Activated CD4-positive, alpha-beta T cell treated with anti-CD3 and anti-CD28 coated beads for 36 hours (primary cell): ENCODE data around the gene SYPL1. TPM values are rescaled to one million over a fixed set of nuclear protein-coding genes. Genes with fewer than 3 reads are reported as not detected.

Experiments
- ATAC-seq: fragments of 200-7000 bp; cut with Tn5 transposase; one replicate; pipeline ENCODE4 v1.10.0; 2021; ENCODE audit warnings: mild to moderate bottlenecking, moderate library complexity
- CTCF ChIA-PET: fragments of 350-600 bp; sonication (Branson Sonifier 250); formaldehyde crosslinking; loops from one replicate; lab custom pipeline; 2021; ENCODE audit warnings: antibody characterized with exemption; lab: Charles Lee
- POLR2A ChIA-PET: fragments of 350-600 bp; sonication (Branson Sonifier 250); formaldehyde crosslinking; loops from one replicate; lab custom pipeline; 2021; ENCODE audit warnings: antibody characterized with exemption, inconsistent platforms; lab: Charles Lee
- DNase-seq: peaks from one replicate; pipeline ENCODE4 v3.0.0-alpha.2; 2020
- H3K27ac Mint-ChIP-seq: one replicate; pipeline ENCODE4 v1.8.0; 2021; ENCODE audit warnings: mixed read lengths
- H3K27me3 Mint-ChIP-seq: one replicate; pipeline ENCODE4 v1.8.0; 2021; ENCODE audit warnings: mixed read lengths
- H3K36me3 Mint-ChIP-seq: one replicate; pipeline ENCODE4 v1.8.0; 2021; ENCODE audit warnings: low read depth, mixed read lengths
- H3K4me1 Mint-ChIP-seq: one replicate; pipeline ENCODE4 v1.8.0; 2021; ENCODE audit warnings: mixed read lengths
- H3K4me3 Mint-ChIP-seq: one replicate; pipeline ENCODE4 v1.8.0; 2021; ENCODE audit warnings: mild to moderate bottlenecking, moderate library complexity, mixed read lengths
- H3K9me3 Mint-ChIP-seq: one replicate; pipeline ENCODE4 v1.8.0; 2021; ENCODE audit warnings: low read depth, mixed read lengths
- intact Hi-C, 2 experiments: fragments of 100-400 bp; cut with DNase I in 1 of 2; cut with micrococcal nuclease in 1 of 2; formaldehyde crosslinking; loops; one replicate each; pipeline versions ENCODE4 v1.14.2 to v1.15.1; 2022 to 2024; cut with DNase I, micrococcal nuclease
- total RNA-seq, 2 experiments: library from RNA; stranded (reverse); gene quantifications; one replicate each; pipeline ENCODE4 v1.2.3, GENCODE V29; 2021

Gene SYPL1
- total RNA-seq, 2 experiments from 2014 or later: 23.7 to 28.8 TPM

- no peak overlapping the region for H3K4me3 Mint-ChIP-seq
- ATAC-seq: no peak
- H3K36me3 Mint-ChIP-seq: no peaks in the 10 kb centered on the region
- DNase-seq: no peak
- H3K27ac Mint-ChIP-seq: no peak overlapping the region
- CTCF ChIA-PET: interaction anchor here (1.0 to 6.6 kb wide), 4 partner anchors 22 to 109 kb away, joined by 3 to 116 read pairs (median 32); no protein-coding TSS in a partner anchor
- POLR2A ChIA-PET: no interaction called here
- H3K4me1 Mint-ChIP-seq: peaks cover 25% of the 10 kb centered on the region
- H3K9me3 Mint-ChIP-seq: no peaks in the 10 kb centered on the region
- no peaks in the 10 kb centered on the region for H3K27me3 Mint-ChIP-seq
- intact Hi-C loops: no loop called here
Measured at GRCh38 chr7:106059556-106059955, 52.6 kb downstream of the SYPL1 start.

GRCh38 chr7:106058928-106059324 lies 53.2 kb downstream of the SYPL1 start:
- DNase-seq: no peak
- no peak for ATAC-seq
- no peak overlapping the region for H3K27ac Mint-ChIP-seq
- intact Hi-C loops: no loop called here
- no peaks in the 10 kb centered on the region for H3K9me3 Mint-ChIP-seq
- no peaks in the 10 kb centered on the region for H3K27me3 Mint-ChIP-seq
- ChIA-PET CTCF (interaction anchor here (1.0 to 6.6 kb wide), 10 partner anchors 12 to 109 kb away, joined by 3 to 116 read pairs (median 9); no protein-coding TSS in a partner anchor), POLR2A (no interaction called here)
- no peaks in the 10 kb centered on the region for H3K36me3 Mint-ChIP-seq
- peaks cover 25% of the 10 kb centered on the region for H3K4me1 Mint-ChIP-seq
- no peak overlapping the region for H3K4me3 Mint-ChIP-seq

DNA sequence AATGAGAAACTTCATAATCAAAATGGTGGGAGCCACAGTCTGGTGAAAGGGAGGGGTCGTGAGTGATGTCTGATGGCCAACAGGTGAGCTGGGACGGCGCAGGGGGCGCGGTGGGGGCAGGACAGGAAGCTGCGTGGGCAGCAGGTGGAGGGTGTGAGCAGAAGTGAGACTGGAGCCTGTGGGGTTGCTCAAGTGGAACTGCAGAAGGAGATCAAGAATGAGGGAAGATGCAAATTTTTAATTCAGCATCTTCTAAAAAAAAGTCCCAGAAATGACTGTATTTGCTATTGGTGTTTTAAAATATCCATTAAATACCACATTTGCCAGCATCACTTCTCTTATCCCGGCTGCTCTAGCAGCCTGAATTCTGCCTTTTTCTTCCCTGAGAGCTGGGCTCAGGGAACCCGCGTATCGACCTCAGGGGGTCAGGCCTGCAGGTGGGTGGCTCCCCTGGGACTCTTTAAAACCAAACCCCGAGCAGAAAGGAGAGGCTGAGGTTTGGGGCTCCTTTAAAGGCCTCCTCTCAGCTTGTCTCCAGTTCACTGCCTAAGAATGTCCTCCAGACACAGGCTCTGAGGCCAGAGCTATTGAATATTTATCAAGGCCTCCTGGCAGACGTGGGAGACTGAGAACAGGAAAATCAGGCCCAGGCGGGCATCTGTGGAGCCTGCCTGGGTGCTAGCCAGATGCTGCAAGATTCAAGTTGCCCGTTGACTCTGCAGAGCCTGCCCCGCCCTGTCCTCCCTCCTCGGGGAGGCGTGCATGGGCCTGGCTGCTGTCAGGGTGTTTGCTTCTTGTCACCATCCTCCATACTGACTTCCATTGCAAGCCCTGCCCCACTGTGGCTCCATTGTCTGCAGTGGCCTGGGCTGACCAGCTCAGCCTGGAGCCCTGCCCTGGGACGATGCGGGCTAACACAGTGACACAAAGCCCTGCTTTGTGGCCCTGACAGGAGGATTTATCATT lies 53.9 kb downstream of the SYPL1 start:
- ChIA-PET POLR2A (no interaction called here), CTCF (interaction anchor here (0.6 to 6.6 kb wide), 19 partner anchors 10 to 118 kb away, joined by 3 to 116 read pairs (median 5); no protein-coding TSS in a partner anchor)
- H3K36me3 Mint-ChIP-seq: no peaks in the 10 kb centered on the region
- intact Hi-C loops: loop anchor here (1.0 kb wide), 4 partner anchors 68 to 108 kb away; no protein-coding TSS in a partner anchor
- no peaks in the 10 kb centered on the region for H3K27me3 Mint-ChIP-seq
- peak; percentile 45 for DNase-seq
- H3K4me1 Mint-ChIP-seq: peaks cover 25% of the 10 kb centered on the region
- no peaks in the 10 kb centered on the region for H3K9me3 Mint-ChIP-seq
- no peak for ATAC-seq
- no peak overlapping the region for H3K4me3 Mint-ChIP-seq
- H3K27ac Mint-ChIP-seq: no peak overlapping the region

DNA sequence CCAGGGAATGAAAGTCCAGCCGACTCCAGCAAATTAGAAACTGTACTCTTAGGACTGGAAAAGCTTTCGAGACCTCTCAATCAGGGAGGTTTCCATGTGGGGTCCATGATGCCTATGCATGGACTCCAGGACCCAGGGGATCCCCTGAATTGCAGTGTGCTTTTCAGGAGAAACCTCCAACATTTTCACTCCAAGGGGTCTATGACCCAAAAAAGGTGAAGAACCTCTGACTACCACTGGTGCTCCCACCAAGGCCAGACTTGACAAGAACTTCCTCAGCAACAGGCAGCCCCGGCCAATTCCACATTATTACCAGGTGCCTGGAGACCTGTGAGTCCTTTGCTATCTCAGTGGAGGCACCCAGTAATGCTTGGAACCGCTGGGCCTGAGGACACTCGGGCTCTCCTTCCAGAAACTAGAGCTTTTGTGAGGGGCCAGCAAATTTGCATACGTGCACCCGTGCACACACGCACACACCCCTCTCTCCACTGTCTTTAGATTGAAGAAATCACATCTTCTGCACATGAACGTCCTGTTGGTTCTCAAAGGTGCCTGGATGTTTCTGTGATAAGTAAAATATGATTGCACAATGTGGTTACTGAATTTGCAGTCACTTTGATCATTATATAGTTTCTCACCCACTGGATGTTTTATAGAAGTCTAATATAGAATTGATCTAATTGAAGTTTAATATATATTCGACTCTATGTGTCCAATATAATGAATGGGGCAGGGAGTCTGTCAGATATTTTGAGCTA lies 54.7 kb downstream of the SYPL1 start:
- Mint-ChIP-seq H3K4me3 (no peak overlapping the region), H3K36me3 (no peaks in the 10 kb centered on the region), H3K27ac (no peak overlapping the region), H3K27me3 (no peaks in the 10 kb centered on the region), H3K9me3 (no peaks in the 10 kb centered on the region), H3K4me1 (peaks cover 19% of the 10 kb centered on the region)
- DNase-seq: no peak
- ChIA-PET CTCF (interaction anchor here (0.6 to 6.6 kb wide), 25 partner anchors 9 to 119 kb away, joined by 3 to 116 read pairs (median 4); no protein-coding TSS in a partner anchor), POLR2A (no interaction called here)
- intact Hi-C loops: loop anchor here (1.0 kb wide), 4 partner anchors 69 to 109 kb away; no protein-coding TSS in a partner anchor
- no peak for ATAC-seq

- H3K4me1 Mint-ChIP-seq: peaks cover 16% of the 10 kb centered on the region
- peak; percentile 84 for DNase-seq
- intact Hi-C loops: loop anchor here (1.0 kb wide), 4 partner anchors 70 to 110 kb away; no protein-coding TSS in a partner anchor
- CTCF ChIA-PET: interaction anchor here (0.6 to 6.6 kb wide), 22 partner anchors 9 to 400 kb away, joined by 3 to 116 read pairs (median 4); no protein-coding TSS in a partner anchor
- peak; percentile 97 for ATAC-seq
- H3K4me3 Mint-ChIP-seq: no peak overlapping the region
- H3K27ac Mint-ChIP-seq: no peak overlapping the region
- H3K27me3 Mint-ChIP-seq: no peaks in the 10 kb centered on the region
- H3K36me3 Mint-ChIP-seq: no peaks in the 10 kb centered on the region
- POLR2A ChIA-PET: no interaction called here
- H3K9me3 Mint-ChIP-seq: no peaks in the 10 kb centered on the region
Measured at GRCh38 chr7:106056513-106057203, 55.5 kb downstream of the SYPL1 start.

DNA sequence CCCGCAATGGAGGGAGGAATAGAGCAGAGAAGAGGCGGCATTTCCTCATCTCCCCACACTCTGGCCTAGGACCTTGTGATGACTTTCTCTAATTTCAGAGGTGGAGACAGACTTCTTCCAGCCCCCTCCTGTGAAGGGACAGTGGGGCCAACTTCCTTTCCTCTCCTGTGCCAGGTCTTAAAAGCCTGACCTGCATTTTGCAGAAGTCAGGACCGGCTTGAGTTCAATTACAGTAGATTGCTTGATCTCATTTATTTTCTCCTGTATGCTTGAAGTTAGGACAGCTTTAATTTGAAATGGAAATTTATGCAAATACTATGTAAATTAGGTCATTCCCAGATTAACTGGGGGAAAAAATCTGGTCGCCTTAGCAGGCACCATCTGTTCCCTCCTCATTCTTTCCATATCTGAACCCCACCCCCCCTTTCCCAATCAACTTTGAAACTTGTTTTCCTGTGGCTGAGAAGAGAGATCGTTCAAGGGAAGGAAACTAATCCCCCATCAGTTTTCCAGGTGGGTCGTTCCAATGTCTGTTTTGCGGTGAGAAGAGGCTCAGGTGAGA lies 57.1 kb downstream of the SYPL1 start:
- ChIA-PET POLR2A (no interaction called here), CTCF (interaction anchor here (1.0 to 6.6 kb wide), 3 partner anchors 13 to 113 kb away, joined by 3 to 116 read pairs (median 59); no protein-coding TSS in a partner anchor)
- no peak for DNase-seq
- Mint-ChIP-seq H3K4me3 (no peak overlapping the region), H3K9me3 (no peaks in the 10 kb centered on the region), H3K27ac (no peak overlapping the region), H3K36me3 (no peaks in the 10 kb centered on the region), H3K4me1 (peaks cover 16% of the 10 kb centered on the region), H3K27me3 (no peaks in the 10 kb centered on the region)
- ATAC-seq: no peak
- intact Hi-C loops: no loop called here

DNA sequence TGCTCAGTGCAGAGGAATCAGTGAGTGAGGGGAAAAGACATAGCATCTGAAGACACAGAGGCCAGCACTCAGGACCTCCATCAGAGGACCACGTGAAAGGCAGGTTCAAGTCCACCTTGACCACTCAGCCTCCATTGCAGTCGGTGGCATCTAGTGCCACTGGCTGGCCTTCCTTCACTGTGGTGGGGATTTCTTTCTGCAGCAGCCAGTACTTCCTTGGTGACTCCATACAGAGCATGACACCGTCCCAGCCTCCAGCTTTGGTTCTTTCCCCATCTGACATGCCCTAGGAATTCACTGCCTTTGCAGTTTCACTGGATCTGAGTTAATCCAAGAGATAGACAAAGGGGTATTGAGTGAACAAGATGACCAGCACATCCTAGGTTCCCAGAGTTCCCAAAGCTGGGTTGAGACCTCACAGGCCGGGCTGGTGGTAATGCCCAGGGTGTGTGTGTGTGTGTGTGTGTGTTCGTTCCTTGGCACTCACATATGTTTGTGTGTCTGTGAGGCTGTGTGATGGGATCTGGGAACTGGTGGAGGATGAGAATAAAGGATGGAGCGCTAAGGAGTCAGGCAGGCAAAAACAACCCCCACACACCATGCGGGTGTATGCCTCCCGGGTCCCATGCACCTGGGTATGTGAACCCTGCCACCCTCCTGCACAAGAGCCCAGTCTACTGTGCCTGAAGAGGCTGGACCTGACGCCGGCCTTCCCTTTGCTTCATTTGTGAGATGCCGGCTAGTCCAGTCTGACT lies 57.8 kb downstream of the SYPL1 start:
- no peaks in the 10 kb centered on the region for H3K27me3 Mint-ChIP-seq
- H3K27ac Mint-ChIP-seq: no peak overlapping the region
- no peaks in the 10 kb centered on the region for H3K36me3 Mint-ChIP-seq
- ChIA-PET POLR2A (no interaction called here), CTCF (interaction anchor here (0.6 to 6.6 kb wide), 2 partner anchors 99 to 101 kb away, joined by 3 to 116 read pairs; no protein-coding TSS in a partner anchor)
- no peaks in the 10 kb centered on the region for H3K9me3 Mint-ChIP-seq
- ATAC-seq (no peak), DNase-seq (no peak)
- H3K4me1 Mint-ChIP-seq: peaks cover 16% of the 10 kb centered on the region
- no peak overlapping the region for H3K4me3 Mint-ChIP-seq
- intact Hi-C loops: no loop called here

DNA sequence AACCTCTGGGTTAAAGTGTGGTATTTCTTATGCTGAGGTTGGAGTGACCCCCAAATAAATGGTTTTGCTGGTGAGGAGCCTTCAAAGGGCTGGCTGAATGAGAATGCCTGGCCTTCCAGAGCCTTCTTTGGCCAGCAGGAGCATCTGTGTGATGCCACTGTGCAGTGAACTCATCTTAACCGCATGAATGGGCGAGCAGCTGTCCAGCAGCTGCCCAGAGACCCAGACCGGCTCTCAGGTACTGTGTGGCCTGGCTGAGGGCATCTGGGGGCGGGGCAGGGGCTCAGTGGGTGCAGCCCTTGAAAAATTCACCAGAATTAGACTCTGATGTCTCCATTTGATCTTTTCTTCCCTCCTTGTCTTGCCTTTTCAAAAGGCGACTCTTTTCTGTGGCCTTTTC lies 59.0 kb downstream of the SYPL1 start:
- ChIA-PET POLR2A (no interaction called here), CTCF (no interaction called here)
- H3K27me3 Mint-ChIP-seq: no peaks in the 10 kb centered on the region
- no peaks in the 10 kb centered on the region for H3K36me3 Mint-ChIP-seq
- H3K4me1 Mint-ChIP-seq: peaks cover 12% of the 10 kb centered on the region
- no peak overlapping the region for H3K4me3 Mint-ChIP-seq
- no peak for DNase-seq
- intact Hi-C loops: no loop called here
- no peak overlapping the region for H3K27ac Mint-ChIP-seq
- ATAC-seq: no peak
- no peaks in the 10 kb centered on the region for H3K9me3 Mint-ChIP-seq

DNA sequence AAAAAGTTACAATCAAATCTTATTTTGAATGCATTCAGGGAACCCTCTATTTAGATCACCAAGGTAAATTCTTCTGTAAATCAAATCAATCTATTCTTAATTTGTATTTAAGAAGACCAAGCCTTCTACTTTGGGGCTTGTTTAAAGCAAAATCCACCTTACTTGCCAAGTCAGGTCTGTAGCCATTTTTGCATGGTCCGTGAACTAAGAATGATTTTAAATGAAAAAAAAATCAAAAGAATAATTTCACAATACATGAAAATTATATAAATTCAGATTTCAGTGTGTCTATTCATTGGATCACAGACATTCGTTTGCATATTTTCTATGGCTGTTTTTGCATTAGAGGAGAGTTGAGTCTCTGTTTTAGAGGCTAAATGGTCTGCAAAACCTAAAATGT lies 59.4 kb downstream of the SYPL1 start:
- no peak for DNase-seq
- ChIA-PET CTCF (interaction anchor here (3.2 kb wide), 1 partner anchor 101 kb away, joined by 14 read pairs; no protein-coding TSS in a partner anchor), POLR2A (no interaction called here)
- peaks cover 7% of the 10 kb centered on the region for H3K4me1 Mint-ChIP-seq
- no peaks in the 10 kb centered on the region for H3K9me3 Mint-ChIP-seq
- no peak overlapping the region for H3K27ac Mint-ChIP-seq
- no peak overlapping the region for H3K4me3 Mint-ChIP-seq
- intact Hi-C loops: no loop called here
- H3K27me3 Mint-ChIP-seq: no peaks in the 10 kb centered on the region
- no peak for ATAC-seq
- no peaks in the 10 kb centered on the region for H3K36me3 Mint-ChIP-seq

- no peak for DNase-seq
- Mint-ChIP-seq H3K27me3 (no peaks in the 10 kb centered on the region), H3K27ac (no peak overlapping the region), H3K4me1 (no peaks in the 10 kb centered on the region), H3K9me3 (no peaks in the 10 kb centered on the region), H3K4me3 (no peak overlapping the region), H3K36me3 (no peaks in the 10 kb centered on the region)
- intact Hi-C loops: no loop called here
- no peak for ATAC-seq
- POLR2A ChIA-PET: no interaction called here
- CTCF ChIA-PET: interaction anchor here (0.9 to 3.2 kb wide), 4 partner anchors 10 to 398 kb away, joined by 4 to 14 read pairs (median 5); no protein-coding TSS in a partner anchor
Measured at GRCh38 chr7:106050746-106051117, 61.4 kb downstream of the SYPL1 start.
